K562 (cell line): Measurements from ENCODE around the gene ACTL6A. TPM values are rescaled to one million over a fixed set of nuclear protein-coding genes. Genes with fewer than 3 reads are reported as not detected.

ENCODE experiments used
- HNRNPL ChIP-seq: fragments of 200-400 bp; formaldehyde crosslinking; IDR thresholded peaks from 2 replicates; pipeline ENCODE4 v1.6.1; 2017; ENCODE audit warnings: low read depth, mild to moderate bottlenecking, low read length
- HOXB6 ChIP-seq: fragments of 250-450 bp; sonication (Bioruptor Pico); IDR thresholded peaks from 2 replicates; pipeline ENCODE4 v1.5.1; 2022; ENCODE audit warnings: mild to moderate bottlenecking, borderline replicate concordance
- MCM2 ChIP-seq: fragments of 450-650 bp; IDR thresholded peaks from 2 replicates; pipeline ENCODE4 v1.6.1; 2017; ENCODE audit warnings: low read depth, mild to moderate bottlenecking
- NFYB ChIP-seq: IDR thresholded peaks from 2 replicates; pipeline ENCODE4 v1.6.1; 2011; ENCODE audit warnings: mild to moderate bottlenecking, moderate library complexity; ENCODE audit not compliant: insufficient read length; ENCODE audit errors: extremely low read depth
- NR4A1 ChIP-seq, 2 experiments: fragments of 250-450 bp in 1 of 2; fragments of 450-650 bp in 1 of 2; sonication (Bioruptor Pico) in 1 of 2; IDR thresholded peaks; 2 replicates each; pipeline versions ENCODE4 v1.4.0 to v1.6.1; 2016 to 2020; ENCODE audit warnings: mild to moderate bottlenecking in 2 of 2, missing compliant biosample characterization in 1 of 2, missing genetic modification characterization in 1 of 2, moderate library complexity in 1 of 2
- PCBP2 ChIP-seq: fragments of 200-400 bp; formaldehyde crosslinking; IDR thresholded peaks from 2 replicates; pipeline ENCODE4 v1.6.1; 2018; ENCODE audit warnings: low read length, low read depth, mild to moderate bottlenecking, moderate library complexity; ENCODE audit not compliant: poor library complexity, severe bottlenecking
- RBFOX2 ChIP-seq: fragments of 200-400 bp; formaldehyde crosslinking; IDR thresholded peaks from 2 replicates; pipeline ENCODE4 v1.6.1; 2017; ENCODE audit warnings: low read depth, mild to moderate bottlenecking, low read length, moderate library complexity
- RBM22 ChIP-seq: fragments of 200-400 bp; formaldehyde crosslinking; IDR thresholded peaks from 2 replicates; pipeline ENCODE4 v1.6.1; 2018; ENCODE audit warnings: low read length, low read depth; ENCODE audit not compliant: poor library complexity, severe bottlenecking
- SIN3A ChIP-seq, 2 experiments: fragments of 150-350 bp in 1 of 2; IDR thresholded peaks; 2 replicates each; pipeline ENCODE4 v1.6.1; 2011 to 2016; ENCODE audit warnings: borderline replicate concordance in 2 of 2, low read depth in 2 of 2, low read length in 2 of 2, mild to moderate bottlenecking in 2 of 2, moderate library complexity in 2 of 2; ENCODE audit not compliant: control insufficient read depth in 1 of 2
- SNIP1 ChIP-seq: fragments of 450-650 bp; IDR thresholded peaks from 2 replicates; pipeline ENCODE4 v1.7.1; 2017; ENCODE audit warnings: low read depth, mild to moderate bottlenecking
- YY1 ChIP-seq, 3 experiments: IDR thresholded peaks; 2 replicates each; pipeline ENCODE4 v1.6.1; 2011; ENCODE audit warnings: low read length in 2 of 3, mild to moderate bottlenecking in 2 of 3, moderate library complexity in 2 of 3, borderline replicate concordance in 1 of 3, control low read depth in 1 of 3, low read depth in 1 of 3; ENCODE audit not compliant: insufficient read depth in 3 of 3, insufficient replicate concordance in 2 of 3, control insufficient read depth in 1 of 3, insufficient read length in 1 of 3; ENCODE audit errors: extremely low read depth in 1 of 3
- polyA plus RNA-seq, 8 experiments: library from polyadenylated mRNA; depleted of rRNA in 4 of 8; stranded (reverse) in 5 of 8; unstranded in 3 of 8; fragments of >200 nt; fragmentation: Nextera tagmentation in 2 of 8; fragmentation: Illumina TruSeq in 1 of 8; extraction: Ambion mirVana in 2 of 8; extraction: Trizol in 1 of 8; gene quantifications; 2 replicates each; pipeline versions ENCODE4 v1.2.1 to v1.2.3, GENCODE V29; 2011 to 2014; ENCODE audit warnings: inconsistent platforms in 1 of 8, missing spikeins in 1 of 8
- total RNA-seq, 7 experiments: library from RNA; depleted of rRNA in 6 of 7; stranded (reverse); fragments of >200 nt in 6 of 7; fragmentation: Illumina TruSeq in 2 of 7; extraction: Trizol in 2 of 7; gene quantifications; 2 replicates each; pipeline versions ENCODE4 v1.2.1 to v1.2.3, GENCODE V29; 2011 to 2021; ENCODE audit warnings: low replicate concordance in 1 of 7
- TF ChIP-seq, protein P1 (sequence below): IDR thresholded peaks from 2 replicates; pipeline ENCODE4 v1.6.1; 2016; ENCODE audit warnings: missing genetic modification characterization, missing compliant biosample characterization
- TF ChIP-seq, protein P2 (sequence below): fragments of 450-650 bp; IDR thresholded peaks from 2 replicates; pipeline ENCODE4 v1.6.1; 2018; ENCODE audit not compliant: partially characterized antibody
- TF ChIP-seq, protein P3 (sequence below): sonication (generic); formaldehyde crosslinking; IDR thresholded peaks from 2 replicates; pipeline ENCODE4 v1.8.1; 2023; ENCODE audit warnings: mild to moderate bottlenecking, missing genetic modification reagents
- TF ChIP-seq, protein P4 (sequence below): sonication (generic); formaldehyde crosslinking; IDR thresholded peaks from 2 replicates; pipeline ENCODE4 v1.8.0; 2022; ENCODE audit warnings: mild to moderate bottlenecking, missing genetic modification reagents

ACTL6A gene
- total and polyA plus RNA-seq, 9 of the 15 experiments (the other 6 are each of a cell fraction or from before 2014, with no cell fraction given), result 107 to 243 (median 157) TPM

DNA sequence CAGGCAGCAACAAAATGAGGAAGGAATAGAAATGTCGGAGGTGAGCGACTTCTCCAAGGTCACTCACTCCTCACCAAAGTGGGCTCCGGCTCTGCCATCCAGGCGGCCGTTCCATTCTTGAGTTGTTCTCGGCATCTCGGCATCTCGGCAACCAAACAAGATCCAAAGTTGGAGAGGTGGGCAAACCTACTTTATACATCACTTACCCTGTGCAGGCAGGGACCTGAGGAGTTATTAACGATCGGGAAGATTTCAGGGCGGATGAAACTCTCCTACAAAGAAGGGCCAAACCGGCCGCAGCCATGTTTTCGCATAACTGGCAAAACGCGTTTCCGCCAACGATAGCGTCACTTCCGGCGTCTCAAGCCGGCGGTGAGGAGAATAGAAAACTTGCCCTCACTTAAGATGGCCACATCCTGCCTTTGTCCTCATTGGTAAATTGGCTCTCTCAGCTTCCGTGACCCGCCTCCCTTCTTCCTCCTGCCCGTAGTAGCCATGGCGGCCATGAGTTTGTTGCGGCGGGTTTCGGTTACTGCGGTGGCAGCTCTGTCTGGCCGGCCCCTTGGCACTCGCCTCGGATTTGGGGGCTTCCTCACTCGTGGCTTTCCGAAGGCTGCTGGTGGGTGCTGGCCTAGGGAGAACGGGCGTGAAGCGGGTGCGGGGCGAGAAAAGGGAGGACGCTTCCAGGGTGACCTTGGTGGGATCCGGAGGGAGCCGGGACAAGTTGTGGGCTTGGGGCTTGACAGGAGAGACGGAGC lies 41.8 kb downstream of the ACTL6A start, which contains the start of the genes MRPL47 and NDUFB5 (continued):
- TF ChIP-seq, protein P1, sequence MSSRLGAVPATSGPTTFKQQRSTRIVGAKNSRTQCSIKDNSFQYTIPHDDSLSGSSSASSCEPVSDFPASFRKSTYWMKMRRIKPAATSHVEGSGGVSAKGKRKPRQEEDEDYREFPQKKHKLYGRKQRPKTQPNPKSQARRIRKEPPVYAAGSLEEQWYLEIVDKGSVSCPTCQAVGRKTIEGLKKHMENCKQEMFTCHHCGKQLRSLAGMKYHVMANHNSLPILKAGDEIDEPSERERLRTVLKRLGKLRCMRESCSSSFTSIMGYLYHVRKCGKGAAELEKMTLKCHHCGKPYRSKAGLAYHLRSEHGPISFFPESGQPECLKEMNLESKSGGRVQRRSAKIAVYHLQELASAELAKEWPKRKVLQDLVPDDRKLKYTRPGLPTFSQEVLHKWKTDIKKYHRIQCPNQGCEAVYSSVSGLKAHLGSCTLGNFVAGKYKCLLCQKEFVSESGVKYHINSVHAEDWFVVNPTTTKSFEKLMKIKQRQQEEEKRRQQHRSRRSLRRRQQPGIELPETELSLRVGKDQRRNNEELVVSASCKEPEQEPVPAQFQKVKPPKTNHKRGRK, result no peak
- TF ChIP-seq RBM22, result no peak
- no peak for TF ChIP-seq PCBP2
- no peak for TF ChIP-seq HOXB6
- peak; percentile 95 for TF ChIP-seq RBFOX2
- peak; percentile 71 for TF ChIP-seq NFYB
- TF ChIP-seq HNRNPL, result no peak
- TF ChIP-seq, protein P2, sequence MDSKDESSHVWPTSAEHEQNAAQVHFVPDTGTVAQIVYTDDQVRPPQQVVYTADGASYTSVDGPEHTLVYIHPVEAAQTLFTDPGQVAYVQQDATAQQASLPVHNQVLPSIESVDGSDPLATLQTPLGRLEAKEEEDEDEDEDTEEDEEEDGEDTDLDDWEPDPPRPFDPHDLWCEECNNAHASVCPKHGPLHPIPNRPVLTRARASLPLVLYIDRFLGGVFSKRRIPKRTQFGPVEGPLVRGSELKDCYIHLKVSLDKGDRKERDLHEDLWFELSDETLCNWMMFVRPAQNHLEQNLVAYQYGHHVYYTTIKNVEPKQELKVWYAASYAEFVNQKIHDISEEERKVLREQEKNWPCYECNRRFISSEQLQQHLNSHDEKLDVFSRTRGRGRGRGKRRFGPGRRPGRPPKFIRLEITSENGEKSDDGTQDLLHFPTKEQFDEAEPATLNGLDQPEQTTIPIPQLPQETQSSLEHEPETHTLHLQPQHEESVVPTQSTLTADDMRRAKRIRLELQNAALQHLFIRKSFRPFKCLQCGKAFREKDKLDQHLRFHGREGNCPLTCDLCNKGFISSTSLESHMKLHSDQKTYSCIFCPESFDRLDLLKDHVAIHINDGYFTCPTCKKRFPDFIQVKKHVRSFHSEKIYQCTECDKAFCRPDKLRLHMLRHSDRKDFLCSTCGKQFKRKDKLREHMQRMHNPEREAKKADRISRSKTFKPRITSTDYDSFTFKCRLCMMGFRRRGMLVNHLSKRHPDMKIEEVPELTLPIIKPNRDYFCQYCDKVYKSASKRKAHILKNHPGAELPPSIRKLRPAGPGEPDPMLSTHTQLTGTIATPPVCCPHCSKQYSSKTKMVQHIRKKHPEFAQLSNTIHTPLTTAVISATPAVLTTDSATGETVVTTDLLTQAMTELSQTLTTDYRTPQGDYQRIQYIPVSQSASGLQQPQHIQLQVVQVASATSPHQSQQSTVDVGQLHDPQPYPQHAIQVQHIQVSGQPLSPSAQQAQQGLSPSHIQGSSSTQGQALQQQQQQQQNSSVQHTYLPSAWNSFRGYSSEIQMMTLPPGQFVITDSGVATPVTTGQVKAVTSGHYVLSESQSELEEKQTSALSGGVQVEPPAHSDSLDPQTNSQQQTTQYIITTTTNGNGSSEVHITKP, result peak; percentile 58
- no peak for TF ChIP-seq NR4A1 (CRISPR knock-in tag; IDR thresholded peaks at IDR 0.05)
- TF ChIP-seq NR4A1 (tag; IDR thresholded peaks at IDR 0.05), result 0 out of 2 replicates have a peak, but pooled peaks have one; percentile 41
- no peak for TF ChIP-seq SNIP1
- TF ChIP-seq SIN3A (IDR thresholded peaks at IDR 0.05; ENCODE audit: borderline replicate concordance in 2 of 2, control insufficient read depth in 1 of 2, low read depth in 2 of 2, low read length in 2 of 2), result peak in 1 of 2 experiments; percentile 18; a peak in 1 of 4 replicates
- TF ChIP-seq MCM2, result no peak
- TF ChIP-seq, protein P3, sequence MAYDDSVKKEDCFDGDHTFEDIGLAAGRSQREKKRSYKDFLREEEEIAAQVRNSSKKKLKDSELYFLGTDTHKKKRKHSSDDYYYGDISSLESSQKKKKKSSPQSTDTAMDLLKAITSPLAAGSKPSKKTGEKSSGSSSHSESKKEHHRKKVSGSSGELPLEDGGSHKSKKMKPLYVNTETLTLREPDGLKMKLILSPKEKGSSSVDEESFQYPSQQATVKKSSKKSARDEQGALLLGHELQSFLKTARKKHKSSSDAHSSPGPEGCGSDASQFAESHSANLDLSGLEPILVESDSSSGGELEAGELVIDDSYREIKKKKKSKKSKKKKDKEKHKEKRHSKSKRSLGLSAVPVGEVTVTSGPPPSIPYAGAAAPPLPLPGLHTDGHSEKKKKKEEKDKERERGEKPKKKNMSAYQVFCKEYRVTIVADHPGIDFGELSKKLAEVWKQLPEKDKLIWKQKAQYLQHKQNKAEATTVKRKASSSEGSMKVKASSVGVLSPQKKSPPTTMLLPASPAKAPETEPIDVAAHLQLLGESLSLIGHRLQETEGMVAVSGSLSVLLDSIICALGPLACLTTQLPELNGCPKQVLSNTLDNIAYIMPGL (CRISPR knock-in tag), result no peak
- TF ChIP-seq, protein P4, sequence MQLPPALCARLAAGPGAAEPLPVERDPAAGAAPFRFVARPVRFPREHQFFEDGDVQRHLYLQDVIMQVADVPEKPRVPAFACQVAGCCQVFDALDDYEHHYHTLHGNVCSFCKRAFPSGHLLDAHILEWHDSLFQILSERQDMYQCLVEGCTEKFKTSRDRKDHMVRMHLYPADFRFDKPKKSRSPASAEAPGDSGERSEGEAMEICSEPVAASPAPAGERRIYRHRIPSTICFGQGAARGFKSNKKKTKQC (CRISPR knock-in tag), result peak; percentile 17; the same call in 1 of the 2 replicates
- peak; percentile 99 to 100 (median 99) for TF ChIP-seq YY1 (IDR thresholded peaks at IDR 0.05; ENCODE audit: borderline replicate concordance in 1 of 3, control insufficient read depth in 1 of 3, extremely low read depth in 1 of 3, insufficient read depth in 3 of 3, insufficient read length in 1 of 3, insufficient replicate concordance in 2 of 3, low read depth in 1 of 3, low read length in 2 of 3)
